HepG2 (cell line): ENCODE data around the gene RAB11FIP5. TPM values are rescaled to one million over a fixed set of nuclear protein-coding genes. Genes with fewer than 3 reads are reported as not detected.

Source experiments
- DPF2 ChIP-seq: sonication (generic); formaldehyde crosslinking; IDR thresholded peaks from 2 replicates; pipeline ENCODE4 v1.4.0; 2020; ENCODE audit warnings: mild to moderate bottlenecking, low read depth, missing genetic modification reagents, borderline replicate concordance
- GABPA ChIP-seq, 2 experiments: IDR thresholded peaks; 2 replicates each; pipeline ENCODE4 v1.6.1; 2011 to 2016; ENCODE audit warnings: low read depth in 2 of 2, low read length in 1 of 2, missing biosample characterization in 1 of 2, missing genetic modification characterization in 1 of 2
- GTF2F1 ChIP-seq: fragments of 150-350 bp; IDR thresholded peaks from 2 replicates; pipeline ENCODE4 v1.6.1; 2014; ENCODE audit warnings: low read length
- MEF2D ChIP-seq: sonication (generic); formaldehyde crosslinking; IDR thresholded peaks from 2 replicates; pipeline ENCODE4 v1.5.1; 2020; ENCODE audit warnings: mild to moderate bottlenecking, missing genetic modification reagents
- RARA ChIP-seq: IDR thresholded peaks from 2 replicates; pipeline ENCODE4 v1.6.1; 2016; ENCODE audit warnings: missing genetic modification reagents, missing compliant biosample characterization
- SMYD3 ChIP-seq: sonication (generic); formaldehyde crosslinking; IDR thresholded peaks from 2 replicates; pipeline ENCODE4 v1.8.1; 2023; ENCODE audit warnings: mild to moderate bottlenecking, missing genetic modification reagents
- ZC3H13 ChIP-seq: sonication (generic); formaldehyde crosslinking; IDR thresholded peaks from 2 replicates; pipeline ENCODE4 v1.8.1; 2023; ENCODE audit warnings: mild to moderate bottlenecking, missing genetic modification reagents, moderate library complexity
- ZMYM4 ChIP-seq: sonication (generic); formaldehyde crosslinking; IDR thresholded peaks from 2 replicates; pipeline ENCODE4 v1.8.1; 2023; ENCODE audit warnings: mild to moderate bottlenecking, missing genetic modification reagents
- ZNF543 ChIP-seq: sonication (generic); formaldehyde crosslinking; IDR thresholded peaks from 2 replicates; pipeline ENCODE4 v1.4.0; 2020; ENCODE audit warnings: mild to moderate bottlenecking, missing genetic modification reagents
- polyA plus RNA-seq, 8 experiments: library from polyadenylated mRNA; depleted of rRNA in 3 of 8; stranded (reverse) in 7 of 8; unstranded in 1 of 8; fragments of >200 nt; fragmentation: Illumina TruSeq in 4 of 8; extraction: Trizol in 4 of 8; gene quantifications; 2 replicates each; pipeline versions ENCODE4 v1.2.1 to v1.2.3, GENCODE V29; 2011 to 2016; ENCODE audit warnings: low read depth in 4 of 8, missing spikeins in 1 of 8, mixed read lengths in 1 of 8; ENCODE audit not compliant: insufficient read depth in 1 of 8
- total RNA-seq, 5 experiments: library from RNA; depleted of rRNA; stranded (reverse); fragments of >200 nt; fragmentation: Illumina TruSeq; extraction: Trizol; gene quantifications; 2 replicates each; pipeline ENCODE4 v1.2.3, GENCODE V29; 2016; ENCODE audit warnings: low read depth in 1 of 5
- TF ChIP-seq, protein P1 (sequence below): sonication (generic); formaldehyde crosslinking; IDR thresholded peaks from 2 replicates; pipeline ENCODE4 v1.4.0; 2020; ENCODE audit warnings: missing genetic modification reagents
- TF ChIP-seq, protein P2 (sequence below): IDR thresholded peaks from 2 replicates; pipeline ENCODE4 v1.6.1; 2016; ENCODE audit warnings: mild to moderate bottlenecking
- TF ChIP-seq, protein P3 (sequence below), 2 experiments: sonication (generic) in 1 of 2; formaldehyde crosslinking in 1 of 2; IDR thresholded peaks; 2 replicates each; pipeline versions ENCODE4 v1.4.0 to v1.6.1; 2016 to 2020; ENCODE audit warnings: borderline replicate concordance in 1 of 2, low read depth in 1 of 2, mild to moderate bottlenecking in 1 of 2, missing genetic modification reagents in 1 of 2
- TF ChIP-seq, protein P4 (sequence below): sonication (generic); formaldehyde crosslinking; IDR thresholded peaks from 2 replicates; pipeline ENCODE4 v1.8.1; 2023; ENCODE audit warnings: mild to moderate bottlenecking, inconsistent platforms, moderate library complexity, missing genetic modification reagents, borderline replicate concordance
- TF ChIP-seq, protein P5 (sequence below): sonication (generic); formaldehyde crosslinking; conservative IDR thresholded peaks from 2 replicates; pipeline ENCODE4 v1.4.0; 2020; ENCODE audit warnings: mild to moderate bottlenecking, missing genetic modification reagents, moderate library complexity

Gene RAB11FIP5
- total and polyA plus RNA-seq, 2 of the 13 experiments (the other 11 are each of a cell fraction or from before 2014, with no cell fraction given): 9.4 to 22.9 TPM

DNA sequence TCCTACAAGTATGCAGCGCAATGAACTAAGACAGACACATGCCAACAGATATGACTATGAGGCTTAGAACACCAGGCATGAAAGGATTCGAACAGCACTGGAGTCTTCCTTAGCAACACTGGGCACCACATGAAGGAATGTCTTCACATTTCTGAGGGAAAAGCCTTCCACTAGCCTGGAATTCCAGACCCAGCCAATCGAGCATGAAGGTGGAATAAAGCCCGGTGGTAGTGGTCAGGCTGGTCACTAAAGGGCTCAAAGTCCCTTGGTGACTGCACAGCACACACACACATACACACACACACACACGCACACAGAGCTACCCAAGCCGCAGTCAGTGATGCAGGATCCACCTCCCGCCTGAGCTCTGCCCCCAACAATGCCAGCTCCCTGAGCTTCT is 21.6 kb downstream of the RAB11FIP5 start (continued):
- TF ChIP-seq ZNF543 (CRISPR knock-in tag): 0 out of 2 replicates have a peak, but pooled peaks have one; percentile 54
- TF ChIP-seq, protein P1, sequence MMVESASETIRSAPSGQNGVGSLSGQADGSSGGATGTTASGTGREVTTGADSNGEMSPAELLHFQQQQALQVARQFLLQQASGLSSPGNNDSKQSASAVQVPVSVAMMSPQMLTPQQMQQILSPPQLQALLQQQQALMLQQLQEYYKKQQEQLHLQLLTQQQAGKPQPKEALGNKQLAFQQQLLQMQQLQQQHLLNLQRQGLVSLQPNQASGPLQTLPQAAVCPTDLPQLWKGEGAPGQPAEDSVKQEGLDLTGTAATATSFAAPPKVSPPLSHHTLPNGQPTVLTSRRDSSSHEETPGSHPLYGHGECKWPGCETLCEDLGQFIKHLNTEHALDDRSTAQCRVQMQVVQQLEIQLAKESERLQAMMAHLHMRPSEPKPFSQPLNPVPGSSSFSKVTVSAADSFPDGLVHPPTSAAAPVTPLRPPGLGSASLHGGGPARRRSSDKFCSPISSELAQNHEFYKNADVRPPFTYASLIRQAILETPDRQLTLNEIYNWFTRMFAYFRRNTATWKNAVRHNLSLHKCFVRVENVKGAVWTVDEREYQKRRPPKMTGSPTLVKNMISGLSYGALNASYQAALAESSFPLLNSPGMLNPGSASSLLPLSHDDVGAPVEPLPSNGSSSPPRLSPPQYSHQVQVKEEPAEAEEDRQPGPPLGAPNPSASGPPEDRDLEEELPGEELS: no peak
- no peak for TF ChIP-seq SMYD3 (CRISPR knock-in tag)
- TF ChIP-seq, protein P2, sequence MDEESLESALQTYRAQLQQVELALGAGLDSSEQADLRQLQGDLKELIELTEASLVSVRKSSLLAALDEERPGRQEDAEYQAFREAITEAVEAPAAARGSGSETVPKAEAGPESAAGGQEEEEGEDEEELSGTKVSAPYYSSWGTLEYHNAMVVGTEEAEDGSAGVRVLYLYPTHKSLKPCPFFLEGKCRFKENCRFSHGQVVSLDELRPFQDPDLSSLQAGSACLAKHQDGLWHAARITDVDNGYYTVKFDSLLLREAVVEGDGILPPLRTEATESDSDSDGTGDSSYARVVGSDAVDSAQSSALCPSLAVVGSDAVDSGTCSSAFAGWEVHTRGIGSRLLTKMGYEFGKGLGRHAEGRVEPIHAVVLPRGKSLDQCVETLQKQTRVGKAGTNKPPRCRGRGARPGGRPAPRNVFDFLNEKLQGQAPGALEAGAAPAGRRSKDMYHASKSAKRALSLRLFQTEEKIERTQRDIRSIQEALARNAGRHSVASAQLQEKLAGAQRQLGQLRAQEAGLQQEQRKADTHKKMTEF (CRISPR knock-in tag): no peak
- TF ChIP-seq, protein P3, sequence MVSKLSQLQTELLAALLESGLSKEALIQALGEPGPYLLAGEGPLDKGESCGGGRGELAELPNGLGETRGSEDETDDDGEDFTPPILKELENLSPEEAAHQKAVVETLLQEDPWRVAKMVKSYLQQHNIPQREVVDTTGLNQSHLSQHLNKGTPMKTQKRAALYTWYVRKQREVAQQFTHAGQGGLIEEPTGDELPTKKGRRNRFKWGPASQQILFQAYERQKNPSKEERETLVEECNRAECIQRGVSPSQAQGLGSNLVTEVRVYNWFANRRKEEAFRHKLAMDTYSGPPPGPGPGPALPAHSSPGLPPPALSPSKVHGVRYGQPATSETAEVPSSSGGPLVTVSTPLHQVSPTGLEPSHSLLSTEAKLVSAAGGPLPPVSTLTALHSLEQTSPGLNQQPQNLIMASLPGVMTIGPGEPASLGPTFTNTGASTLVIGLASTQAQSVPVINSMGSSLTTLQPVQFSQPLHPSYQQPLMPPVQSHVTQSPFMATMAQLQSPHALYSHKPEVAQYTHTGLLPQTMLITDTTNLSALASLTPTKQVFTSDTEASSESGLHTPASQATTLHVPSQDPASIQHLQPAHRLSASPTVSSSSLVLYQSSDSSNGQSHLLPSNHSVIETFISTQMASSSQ (IDR thresholded peaks at IDR 0.05; ENCODE audit: low read depth): no peak
- TF ChIP-seq, protein P3 (CRISPR knock-in tag; IDR thresholded peaks at IDR 0.05; ENCODE audit: borderline replicate concordance): 0 out of 2 replicates have a peak, but pooled peaks have one; percentile 27
- 0 out of 2 replicates have a peak, but pooled peaks have one; percentile 6 for TF ChIP-seq GABPA (IDR thresholded peaks at IDR 0.05; ENCODE audit: low read depth, low read length)
- TF ChIP-seq GABPA (CRISPR knock-in tag; IDR thresholded peaks at IDR 0.05; ENCODE audit: low read depth): no peak
- TF ChIP-seq, protein P4, sequence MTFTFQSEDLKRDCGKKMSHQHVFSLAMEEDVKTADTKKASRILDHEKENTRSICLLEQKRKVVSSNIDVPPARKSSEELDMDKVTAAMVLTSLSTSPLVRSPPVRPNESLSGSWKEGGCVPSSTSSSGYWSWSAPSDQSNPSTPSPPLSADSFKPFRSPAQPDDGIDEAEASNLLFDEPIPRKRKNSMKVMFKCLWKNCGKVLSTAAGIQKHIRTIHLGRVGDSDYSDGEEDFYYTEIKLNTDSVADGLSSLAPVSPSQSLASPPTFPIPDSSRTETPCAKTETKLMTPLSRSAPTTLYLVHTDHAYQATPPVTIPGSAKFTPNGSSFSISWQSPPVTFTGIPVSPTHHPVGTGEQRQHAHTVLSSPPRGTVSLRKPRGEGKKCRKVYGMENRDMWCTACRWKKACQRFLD (CRISPR knock-in tag): no peak
- peak; percentile 46 for TF ChIP-seq MEF2D (CRISPR knock-in tag)
- peak; percentile 65 for TF ChIP-seq ZMYM4 (CRISPR knock-in tag)
- no peak for TF ChIP-seq GTF2F1
- TF ChIP-seq RARA: peak; percentile 36; the same call in 1 of the 2 replicates
- TF ChIP-seq DPF2 (CRISPR knock-in tag): peak; percentile 63; the same call in 1 of the 2 replicates
- no peak for TF ChIP-seq ZC3H13 (CRISPR knock-in tag)
- TF ChIP-seq, protein P5, sequence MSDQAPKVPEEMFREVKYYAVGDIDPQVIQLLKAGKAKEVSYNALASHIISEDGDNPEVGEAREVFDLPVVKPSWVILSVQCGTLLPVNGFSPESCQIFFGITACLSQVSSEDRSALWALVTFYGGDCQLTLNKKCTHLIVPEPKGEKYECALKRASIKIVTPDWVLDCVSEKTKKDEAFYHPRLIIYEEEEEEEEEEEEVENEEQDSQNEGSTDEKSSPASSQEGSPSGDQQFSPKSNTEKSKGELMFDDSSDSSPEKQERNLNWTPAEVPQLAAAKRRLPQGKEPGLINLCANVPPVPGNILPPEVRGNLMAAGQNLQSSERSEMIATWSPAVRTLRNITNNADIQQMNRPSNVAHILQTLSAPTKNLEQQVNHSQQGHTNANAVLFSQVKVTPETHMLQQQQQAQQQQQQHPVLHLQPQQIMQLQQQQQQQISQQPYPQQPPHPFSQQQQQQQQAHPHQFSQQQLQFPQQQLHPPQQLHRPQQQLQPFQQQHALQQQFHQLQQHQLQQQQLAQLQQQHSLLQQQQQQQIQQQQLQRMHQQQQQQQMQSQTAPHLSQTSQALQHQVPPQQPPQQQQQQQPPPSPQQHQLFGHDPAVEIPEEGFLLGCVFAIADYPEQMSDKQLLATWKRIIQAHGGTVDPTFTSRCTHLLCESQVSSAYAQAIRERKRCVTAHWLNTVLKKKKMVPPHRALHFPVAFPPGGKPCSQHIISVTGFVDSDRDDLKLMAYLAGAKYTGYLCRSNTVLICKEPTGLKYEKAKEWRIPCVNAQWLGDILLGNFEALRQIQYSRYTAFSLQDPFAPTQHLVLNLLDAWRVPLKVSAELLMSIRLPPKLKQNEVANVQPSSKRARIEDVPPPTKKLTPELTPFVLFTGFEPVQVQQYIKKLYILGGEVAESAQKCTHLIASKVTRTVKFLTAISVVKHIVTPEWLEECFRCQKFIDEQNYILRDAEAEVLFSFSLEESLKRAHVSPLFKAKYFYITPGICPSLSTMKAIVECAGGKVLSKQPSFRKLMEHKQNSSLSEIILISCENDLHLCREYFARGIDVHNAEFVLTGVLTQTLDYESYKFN: peak; percentile 78
